HG03439 (cell line): ENCODE data around the gene PALD1.
A peak's percentile ranks its signal among the peaks of the same experiment; 100 is the strongest.
"Not testable (repeated sequence)": the region's sequence is repeated elsewhere in the genome, so short reads cannot be mapped to it uniquely, and the experiment has no call there.

Source experiments
- ATAC-seq: cut with Tn5 transposase; IDR thresholded peaks from one replicate; pipeline ENCODE4 v1.9.1; 2021; ENCODE audit warnings: mild to moderate bottlenecking, moderate library complexity; ENCODE audit not compliant: unreplicated experiment

Gene PALD1

GRCh38 chr10:70568781-70569495, 90.4 kb downstream of the PALD1 start:
- ATAC-seq, result no peak

DNA sequence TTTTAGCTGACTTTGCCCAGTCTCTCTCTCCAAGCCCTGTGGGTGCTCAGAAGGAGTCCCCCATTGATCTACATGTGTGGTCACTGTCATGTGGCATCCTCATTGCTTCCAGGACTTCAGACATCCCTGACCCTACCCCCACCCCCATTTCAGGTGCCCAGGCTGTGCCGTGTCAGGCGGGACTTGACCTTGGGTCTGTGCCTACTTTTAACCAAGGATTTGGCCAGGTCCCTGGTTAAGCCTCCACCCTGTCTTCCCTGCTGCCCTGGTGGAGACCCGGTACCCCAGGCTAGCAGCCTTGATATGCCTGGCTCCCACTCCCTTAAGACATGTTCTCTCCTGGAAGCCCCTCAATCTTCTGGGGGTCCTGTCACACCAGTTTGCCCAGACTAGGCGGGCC, 92.7 kb downstream of the PALD1 start:
- no peak for ATAC-seq

GRCh38 chr10:70571636-70572439, 93.3 kb downstream of the PALD1 start:
- ATAC-seq, result no peak

GRCh38 chr10:70573599-70574506, 95.3 kb downstream of the PALD1 start:
- no peak for ATAC-seq

GRCh38 chr10:70575486-70575873, 96.9 kb downstream of the PALD1 start:
- no peak for ATAC-seq

GRCh38 chr10:70575874-70576802, 97.6 kb downstream of the PALD1 start:
- ATAC-seq, result peak; percentile 55

GRCh38 chr10:70576803-70577517, 98.4 kb downstream of the PALD1 start:
- ATAC-seq, result no peak

DNA sequence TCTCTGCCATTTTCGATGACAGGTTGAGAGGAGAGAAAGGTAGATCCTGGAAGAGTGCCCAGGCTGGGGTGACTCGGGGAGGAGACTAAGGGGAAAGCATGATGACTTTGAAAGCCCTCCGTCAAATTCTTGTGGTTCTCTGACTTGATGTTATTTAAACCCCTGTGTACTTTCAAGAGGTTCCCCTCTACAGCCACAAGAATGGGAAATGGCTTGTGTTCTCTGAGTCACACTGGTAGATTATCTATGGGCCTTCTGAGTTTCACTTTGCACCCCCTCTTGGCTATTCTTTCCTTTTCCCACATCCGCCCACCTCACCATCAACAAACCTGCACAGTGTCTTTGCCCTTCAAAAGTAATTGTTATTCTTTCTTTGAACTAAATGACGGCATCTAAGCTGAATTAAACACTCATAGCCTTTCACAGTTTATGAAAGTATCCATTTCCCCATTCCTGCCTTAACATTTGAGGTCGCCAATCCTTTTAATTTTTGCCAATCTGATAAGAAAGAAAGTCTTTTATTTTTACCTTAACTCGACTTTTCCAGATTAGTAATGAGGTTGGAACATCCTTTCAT, 99.9 kb downstream of the PALD1 start:
- ATAC-seq, result peak; percentile 48

- no peak for ATAC-seq
Measured at GRCh38 chr10:70579234-70580002, 100.9 kb downstream of the PALD1 start.

GRCh38 chr10:70581176-70581575, 102.6 kb downstream of the PALD1 start:
- not testable (repeated sequence) for ATAC-seq

DNA sequence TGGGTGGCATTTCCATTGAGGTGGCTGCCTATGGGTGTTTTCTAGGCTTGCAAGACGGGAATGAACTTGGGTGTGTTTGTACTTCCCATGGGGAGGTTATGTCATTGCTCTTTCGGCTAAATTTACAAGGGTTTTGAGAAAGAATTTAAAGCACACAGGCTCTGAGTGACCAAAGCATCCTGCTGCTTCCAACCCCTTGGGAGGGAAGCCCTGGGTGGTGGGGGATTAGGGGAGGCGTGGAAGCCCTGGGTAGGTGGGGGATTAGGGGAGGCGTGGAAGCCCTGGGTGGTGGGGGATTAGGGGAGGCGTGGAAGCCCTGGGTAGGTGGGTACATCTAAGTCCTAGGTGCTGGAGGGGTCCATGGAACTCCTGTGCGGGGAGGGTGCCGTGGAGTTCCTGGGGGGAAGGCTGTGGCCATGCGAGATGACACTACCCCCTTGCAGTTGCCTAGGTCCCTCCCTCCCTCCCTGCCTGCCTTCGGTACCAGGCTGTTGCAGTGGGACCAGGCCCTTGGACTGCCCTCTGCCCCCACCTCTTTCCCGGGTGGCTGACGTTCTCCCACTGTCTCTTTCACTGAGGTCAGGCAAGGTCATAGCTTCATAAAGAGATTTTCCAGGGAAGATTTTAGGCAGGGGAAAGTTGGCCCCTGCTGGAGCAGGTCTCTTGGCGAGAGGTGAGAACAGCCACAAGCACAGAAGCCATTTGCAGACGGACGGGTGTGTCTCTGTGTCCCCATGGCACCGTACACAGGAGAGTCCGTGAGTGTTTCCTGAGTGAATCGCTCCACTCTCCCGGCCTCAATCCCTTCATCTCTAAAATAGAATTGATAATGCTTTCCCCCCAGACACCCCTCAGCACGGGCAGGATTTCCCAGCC, 104.5 kb downstream of the PALD1 start:
- ATAC-seq, result no peak

- no peak for ATAC-seq
Measured at GRCh38 chr10:70583669-70584037, 105.1 kb downstream of the PALD1 start.

GRCh38 chr10:70584366-70584765, 105.8 kb downstream of the PALD1 start:
- ATAC-seq, result no peak

GRCh38 chr10:70584909-70585544, 106.5 kb downstream of the PALD1 start:
- ATAC-seq, result no peak

GRCh38 chr10:70585578-70586169, 107.1 kb downstream of the PALD1 start:
- no peak for ATAC-seq

DNA sequence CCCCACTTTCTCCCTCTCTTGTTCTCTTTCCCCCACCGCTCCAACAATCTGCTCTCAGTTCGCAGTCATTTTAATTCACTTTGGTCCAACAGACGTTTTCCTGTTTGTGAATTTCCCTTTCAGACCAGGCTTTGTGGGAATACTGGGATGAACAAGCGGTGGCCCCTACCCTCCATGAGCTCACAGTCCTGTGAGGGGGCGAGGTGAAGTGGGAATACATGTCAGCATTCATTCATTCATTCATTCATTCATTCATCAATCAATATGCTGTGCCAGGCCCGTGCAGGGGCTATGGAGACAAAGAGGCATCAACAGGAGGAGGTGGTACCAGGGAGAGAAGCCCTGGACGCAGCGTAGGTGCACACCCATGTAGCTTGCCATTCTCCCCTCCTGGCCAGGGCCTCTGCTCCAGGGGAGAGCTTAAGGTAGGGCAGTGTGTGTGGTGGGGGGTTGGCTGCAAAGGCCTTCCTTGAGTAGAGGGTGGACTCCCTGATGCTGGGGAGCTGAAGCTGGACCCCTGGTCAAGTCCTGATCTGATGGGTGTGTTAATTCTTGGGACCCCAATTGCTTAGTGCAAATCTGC, 107.9 kb downstream of the PALD1 start:
- ATAC-seq, result no peak
